HepG2 (cell line): ENCODE results near the gene FBXL20. TPM values are rescaled to one million over a fixed set of nuclear protein-coding genes. Genes with fewer than 3 reads are reported as not detected.

Experiments used
- ATAC-seq: fragments of 200-7000 bp; cut with Tn5 transposase; 3 replicates; pipeline ENCODE4 v1.9.1; 2020; ENCODE audit warnings: mild to moderate bottlenecking, moderate library complexity
- BruUV-seq: library from RNA; stranded (reverse); fragments of 400-500 nt; replicated peaks from 2 replicates; lab custom pipeline; 2021; lab: Mats Ljungman, UMichigan
- CTCF ChIA-PET: fragments of 300-600 bp; formaldehyde crosslinking; extraction: SDS; loops from one replicate; lab custom pipeline; 2021; ENCODE audit warnings: low total read pairs, inconsistent platforms, low intra/inter-chr PET ratio; lab: Yijun Ruan, JAX
- POLR2A ChIA-PET: fragments of 350-600 bp; sonication (Branson Sonifier 250); formaldehyde crosslinking; loops from one replicate; lab custom pipeline; 2020; ENCODE audit warnings: antibody characterized with exemption, inconsistent platforms; lab: Yijun Ruan, JAX
- DNase-seq: peaks from one replicate; pipeline ENCODE4 v3.0.0-alpha.2; 2015; ENCODE audit warnings: low spot score
- FAIRE-seq: peaks from 3 replicates; lab custom pipeline; 2011; peaks lifted over from hg19 to GRCh38; lab: Jason Lieb, UNC
- H2AFZ ChIP-seq: one replicate; pipeline ENCODE4 v1.6.1; 2011; ENCODE audit warnings: low read length, inconsistent platforms
- H3K27ac ChIP-seq: fragments of 300-600 bp; 3 replicates; pipeline ENCODE4 v1.8.0; 2011; ENCODE audit warnings: mixed run types, mild to moderate bottlenecking, mixed read lengths, low read length, inconsistent platforms; ENCODE audit not compliant: insufficient read depth; ENCODE audit errors: extremely low read length
- H3K27me3 ChIP-seq, 2 experiments: fragments of 200-600 bp in 1 of 2; 2 replicates in 1 of 2; 3 replicates in 1 of 2; pipeline versions ENCODE4 v1.6.0 to v1.8.0; 2011; ENCODE audit warnings: low read length in 2 of 2, mild to moderate bottlenecking in 2 of 2, moderate library complexity in 2 of 2, inconsistent platforms in 1 of 2; ENCODE audit not compliant: insufficient read depth in 2 of 2, control insufficient read depth in 1 of 2
- H3K36me3 ChIP-seq, 2 experiments: fragments of 200-600 bp in 1 of 2; replicated peaks in 1 of 2; 2 replicates in 1 of 2; 3 replicates in 1 of 2; pipeline versions ENCODE4 v1.5.1 to v1.8.0; 2011; ENCODE audit warnings: low read length in 2 of 2, inconsistent platforms in 1 of 2; ENCODE audit not compliant: insufficient read depth in 2 of 2, control insufficient read depth in 1 of 2
- H3K4me1 ChIP-seq: 2 replicates; pipeline ENCODE4 v1.5.1; 2012; ENCODE audit warnings: low read length, inconsistent platforms; ENCODE audit not compliant: insufficient read depth
- H3K4me2 ChIP-seq: 2 replicates; pipeline ENCODE4 v1.6.0; 2011; ENCODE audit warnings: low read depth, low read length, inconsistent platforms
- H3K4me3 ChIP-seq, 3 experiments: fragments of 200-600 bp in 1 of 3; sonication (generic), shearing (Covaris generic) in 1 of 3; replicated peaks in 1 of 3; 2 replicates each; pipeline ENCODE4 v1.5.1; 2011 to 2016; ENCODE audit warnings: low read length in 3 of 3, inconsistent platforms in 2 of 3, low read depth in 2 of 3, mild to moderate bottlenecking in 2 of 3, control low read depth in 1 of 3, mixed read lengths in 1 of 3; ENCODE audit not compliant: insufficient read depth in 1 of 3
- H3K79me2 ChIP-seq: one replicate; pipeline ENCODE4 v1.6.1; 2011; ENCODE audit warnings: low read length, inconsistent platforms; ENCODE audit not compliant: insufficient read depth
- H3K9ac ChIP-seq: 2 replicates; pipeline ENCODE4 v1.6.0; 2011; ENCODE audit warnings: mild to moderate bottlenecking, low read depth, low read length, inconsistent platforms; ENCODE audit not compliant: insufficient read depth
- H3K9me3 ChIP-seq: 2 replicates; pipeline ENCODE4 v1.5.1; 2012; ENCODE audit warnings: mild to moderate bottlenecking, low read length
- H4K20me1 ChIP-seq: 2 replicates; pipeline ENCODE4 v1.6.0; 2011; ENCODE audit warnings: inconsistent platforms, mild to moderate bottlenecking, low read length, moderate library complexity; ENCODE audit not compliant: insufficient read depth
- ATF6 ChIP-seq: sonication (generic); formaldehyde crosslinking; conservative IDR thresholded peaks from 2 replicates; pipeline ENCODE4 v1.4.0; 2020; ENCODE audit warnings: missing genetic modification reagents
- FOSL2 ChIP-seq: sonication (generic); formaldehyde crosslinking; IDR thresholded peaks from 2 replicates; pipeline ENCODE4 v1.4.0; 2020; ENCODE audit warnings: missing genetic modification reagents
- ZNF335 ChIP-seq: sonication (generic); formaldehyde crosslinking; IDR thresholded peaks from 2 replicates; pipeline ENCODE4 v1.4.0; 2020; ENCODE audit warnings: missing genetic modification reagents
- WGBS: methylation state at CpG from one replicate; pipeline ENCODE4 v1.1.6; 2017; ENCODE audit warnings: low lambda C conversion rate; 5-methylcytosine and 5-hydroxymethylcytosine counted together
- in situ Hi-C: cut with HindIII; loops from 2 replicates; pipeline ENCODE4 v1.10.0; 2017; ENCODE audit warnings: low pct_unique_long_range_greater_than_20kb; ENCODE audit not compliant: extremely low pct_ligation_motif_present
- intact Hi-C: fragments of 100-400 bp; cut with micrococcal nuclease; formaldehyde crosslinking; loops from one replicate; pipeline ENCODE4 v1.10.0; 2022; ENCODE audit not compliant: unreplicated experiment
- polyA plus RNA-seq, 8 experiments: library from polyadenylated mRNA; depleted of rRNA in 3 of 8; stranded (reverse) in 7 of 8; unstranded in 1 of 8; fragments of >200 nt; fragmentation: Illumina TruSeq in 4 of 8; extraction: Trizol in 4 of 8; gene quantifications; 2 replicates each; pipeline versions ENCODE4 v1.2.1 to v1.2.3, GENCODE V29; 2011 to 2016; ENCODE audit warnings: low read depth in 4 of 8, missing spikeins in 1 of 8, mixed read lengths in 1 of 8; ENCODE audit not compliant: insufficient read depth in 1 of 8
- total RNA-seq, 5 experiments: library from RNA; depleted of rRNA; stranded (reverse); fragments of >200 nt; fragmentation: Illumina TruSeq; extraction: Trizol; gene quantifications; 2 replicates each; pipeline ENCODE4 v1.2.3, GENCODE V29; 2016; ENCODE audit warnings: low read depth in 1 of 5
- TF ChIP-seq, protein P1 (sequence below): sonication (generic); formaldehyde crosslinking; IDR thresholded peaks from 2 replicates; pipeline ENCODE4 v1.5.1; 2020; ENCODE audit warnings: mild to moderate bottlenecking, missing genetic modification reagents, moderate library complexity

FBXL20 gene
- total and polyA plus RNA-seq, 2 of the 13 experiments (the other 11 are each of a cell fraction or from before 2014, with no cell fraction given) = 10.2 to 10.3 TPM

GRCh38 chr17:39213852-39214251, 187.6 kb downstream of the FBXL20 start:
- 24% methylated on average over 6 of the region's 9 CpGs for WGBS
- no peaks in the 10 kb centered on the region for H3K4me1 ChIP-seq
- H3K9me3 ChIP-seq = no peaks in the 10 kb centered on the region
- DNase-seq = no peak
- POLR2A ChIA-PET = no interaction called here
- H3K4me2 ChIP-seq = no peak overlapping the region
- TF ChIP-seq ATF6 (no peak), ZNF335 (CRISPR knock-in tag) (peak; percentile 94), FOSL2 (CRISPR knock-in tag) (peak; percentile 81)
- TF ChIP-seq, protein P1, sequence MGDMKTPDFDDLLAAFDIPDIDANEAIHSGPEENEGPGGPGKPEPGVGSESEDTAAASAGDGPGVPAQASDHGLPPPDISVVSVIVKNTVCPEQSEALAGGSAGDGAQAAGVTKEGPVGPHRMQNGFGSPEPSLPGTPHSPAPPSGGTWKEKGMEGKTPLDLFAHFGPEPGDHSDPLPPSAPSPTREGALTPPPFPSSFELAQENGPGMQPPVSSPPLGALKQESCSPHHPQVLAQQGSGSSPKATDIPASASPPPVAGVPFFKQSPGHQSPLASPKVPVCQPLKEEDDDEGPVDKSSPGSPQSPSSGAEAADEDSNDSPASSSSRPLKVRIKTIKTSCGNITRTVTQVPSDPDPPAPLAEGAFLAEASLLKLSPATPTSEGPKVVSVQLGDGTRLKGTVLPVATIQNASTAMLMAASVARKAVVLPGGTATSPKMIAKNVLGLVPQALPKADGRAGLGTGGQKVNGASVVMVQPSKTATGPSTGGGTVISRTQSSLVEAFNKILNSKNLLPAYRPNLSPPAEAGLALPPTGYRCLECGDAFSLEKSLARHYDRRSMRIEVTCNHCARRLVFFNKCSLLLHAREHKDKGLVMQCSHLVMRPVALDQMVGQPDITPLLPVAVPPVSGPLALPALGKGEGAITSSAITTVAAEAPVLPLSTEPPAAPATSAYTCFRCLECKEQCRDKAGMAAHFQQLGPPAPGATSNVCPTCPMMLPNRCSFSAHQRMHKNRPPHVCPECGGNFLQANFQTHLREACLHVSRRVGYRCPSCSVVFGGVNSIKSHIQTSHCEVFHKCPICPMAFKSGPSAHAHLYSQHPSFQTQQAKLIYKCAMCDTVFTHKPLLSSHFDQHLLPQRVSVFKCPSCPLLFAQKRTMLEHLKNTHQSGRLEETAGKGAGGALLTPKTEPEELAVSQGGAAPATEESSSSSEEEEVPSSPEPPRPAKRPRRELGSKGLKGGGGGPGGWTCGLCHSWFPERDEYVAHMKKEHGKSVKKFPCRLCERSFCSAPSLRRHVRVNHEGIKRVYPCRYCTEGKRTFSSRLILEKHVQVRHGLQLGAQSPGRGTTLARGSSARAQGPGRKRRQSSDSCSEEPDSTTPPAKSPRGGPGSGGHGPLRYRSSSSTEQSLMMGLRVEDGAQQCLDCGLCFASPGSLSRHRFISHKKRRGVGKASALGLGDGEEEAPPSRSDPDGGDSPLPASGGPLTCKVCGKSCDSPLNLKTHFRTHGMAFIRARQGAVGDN (CRISPR knock-in tag) = peak; percentile 34
- no peak overlapping the region for H3K27ac ChIP-seq
- H3K9ac ChIP-seq = no peak overlapping the region
- H3K36me3 ChIP-seq = no peaks in the 10 kb centered on the region
- peak; percentile 50 for ATAC-seq
- in situ Hi-C loops (no loop called here), intact Hi-C loops (no loop called here)
- no peaks in the 10 kb centered on the region for H3K79me2 ChIP-seq
- no peak for FAIRE-seq
- peaks cover 19 to 81% of the 10 kb centered on the region in 2 experiments for H3K27me3 ChIP-seq
- H2AFZ ChIP-seq = no peak overlapping the region
- BruUV-seq = no TSS peak
- no peak overlapping the region for H3K4me3 ChIP-seq
- CTCF ChIA-PET = no interaction called here
- no peaks in the 10 kb centered on the region for H4K20me1 ChIP-seq
